GM23338 (cell line): ENCODE results near the gene PHTF2. TPM values are rescaled to one million over a fixed set of nuclear protein-coding genes. Genes with fewer than 3 reads are reported as not detected.

ENCODE experiments used
- ATAC-seq: fragments of 200-7000 bp; cut with Tn5 transposase; 3 replicates; pipeline ENCODE4 v1.9.1; 2020
- DNase-seq: peaks from one replicate; pipeline ENCODE4 v3.0.0-alpha.2; 2015; ENCODE audit warnings: low spot score
- H2AFZ ChIP-seq: fragments of 200-600 bp; sonication (generic); 2 replicates; pipeline ENCODE4 v1.8.0; 2016; ENCODE audit warnings: antibody characterized with exemption, mild to moderate bottlenecking, moderate library complexity
- H3F3A ChIP-seq: fragments of 200-600 bp; sonication (generic); replicated peaks from 2 replicates; pipeline ENCODE4 v1.8.0; 2017; ENCODE audit warnings: antibody characterized with exemption, mixed run types, low read depth
- H3K27ac ChIP-seq: fragments of 200-600 bp; sonication (generic); 2 replicates; pipeline ENCODE4 v1.6.1; 2016; ENCODE audit warnings: low read depth
- H3K27me3 ChIP-seq: fragments of 200-600 bp; sonication (generic); 2 replicates; pipeline ENCODE4 v1.8.0; 2016; ENCODE audit warnings: mild to moderate bottlenecking, mixed run types, moderate library complexity; ENCODE audit not compliant: insufficient read depth
- H3K36me3 ChIP-seq: fragments of 200-600 bp; sonication (generic); 2 replicates; pipeline ENCODE4 v1.8.0; 2016; ENCODE audit warnings: mild to moderate bottlenecking; ENCODE audit not compliant: insufficient read depth
- H3K4me1 ChIP-seq: fragments of 200-600 bp; sonication (generic); 2 replicates; pipeline ENCODE4 v1.8.0; 2016; ENCODE audit warnings: mild to moderate bottlenecking, moderate library complexity; ENCODE audit not compliant: insufficient read depth
- H3K4me2 ChIP-seq: fragments of 200-600 bp; sonication (generic); 2 replicates; pipeline ENCODE4 v1.7.1; 2017; ENCODE audit warnings: mixed run types
- H3K4me3 ChIP-seq: fragments of 200-600 bp; sonication (generic); 2 replicates; pipeline ENCODE4 v1.6.1; 2016; ENCODE audit warnings: mixed run types
- H3K79me2 ChIP-seq: fragments of 200-600 bp; sonication (generic); replicated peaks from 2 replicates; pipeline ENCODE4 v1.8.0; 2017; ENCODE audit warnings: mild to moderate bottlenecking; ENCODE audit not compliant: insufficient read depth
- H3K9me2 ChIP-seq: fragments of 200-600 bp; sonication (generic); 2 replicates; pipeline ENCODE4 v1.8.0; 2017; ENCODE audit not compliant: insufficient read depth
- H4K20me1 ChIP-seq: fragments of 200-600 bp; sonication (generic); replicated peaks from 2 replicates; pipeline ENCODE4 v1.8.0; 2017; ENCODE audit warnings: mild to moderate bottlenecking; ENCODE audit not compliant: insufficient read depth
- H3K27ac Mint-ChIP-seq: 2 replicates; pipeline ENCODE4 v1.8.0; 2020; ENCODE audit warnings: inconsistent platforms, mild to moderate bottlenecking, moderate library complexity, mixed read lengths
- H3K27me3 Mint-ChIP-seq: 3 replicates; pipeline ENCODE4 v1.8.0; 2022; ENCODE audit warnings: low read depth, mild to moderate bottlenecking, moderate library complexity, mixed read lengths, inconsistent platforms; ENCODE audit not compliant: insufficient read depth, poor library complexity
- H3K36me3 Mint-ChIP-seq: 3 replicates; pipeline ENCODE4 v1.8.0; 2021; ENCODE audit warnings: low read depth, mild to moderate bottlenecking, inconsistent platforms, moderate library complexity, mixed read lengths
- H3K4me1 Mint-ChIP-seq: 3 replicates; pipeline ENCODE4 v1.8.0; 2020; ENCODE audit warnings: mild to moderate bottlenecking, inconsistent platforms, mixed read lengths
- H3K4me3 Mint-ChIP-seq: 3 replicates; pipeline ENCODE4 v1.8.0; 2021; ENCODE audit warnings: moderate library complexity, mild to moderate bottlenecking, inconsistent platforms, mixed read lengths
- H3K9me3 Mint-ChIP-seq: 3 replicates; pipeline ENCODE4 v1.8.0; 2020; ENCODE audit warnings: moderate library complexity, mild to moderate bottlenecking, inconsistent platforms, mixed read lengths
- CREB1 ChIP-seq: fragments of 250-450 bp; sonication (Bioruptor Pico); IDR thresholded peaks from 2 replicates; pipeline ENCODE4 v1.5.0; 2020; ENCODE audit warnings: low read depth, mild to moderate bottlenecking, moderate library complexity
- EZH2 ChIP-seq: fragments of 200-600 bp; sonication (generic); IDR thresholded peaks from one replicate; pipeline ENCODE4 v1.8.0; 2017; ENCODE audit warnings: antibody characterized with exemption, mild to moderate bottlenecking, low read depth; ENCODE audit not compliant: unreplicated experiment
- EZH2phosphoT487 ChIP-seq: fragments of 200-600 bp; sonication (generic); IDR thresholded peaks from one replicate; pipeline ENCODE4 v1.8.1; 2018; ENCODE audit warnings: antibody characterized with exemption; ENCODE audit not compliant: unreplicated experiment
- JUNB ChIP-seq: IDR thresholded peaks from one replicate; pipeline ENCODE4 v1.6.1; 2016; ENCODE audit warnings: antibody characterized with exemption; ENCODE audit not compliant: unreplicated experiment
- NANOG ChIP-seq: IDR thresholded peaks from 2 replicates; pipeline ENCODE4 v1.6.1; 2016; ENCODE audit warnings: antibody characterized with exemption, borderline replicate concordance
- POLR2AphosphoS5 ChIP-seq: IDR thresholded peaks from 2 replicates; pipeline ENCODE4 v1.6.1; 2016; ENCODE audit warnings: antibody characterized with exemption, low read depth
- STAT1 ChIP-seq: IDR thresholded peaks from one replicate; pipeline ENCODE4 v1.6.1; 2016; ENCODE audit warnings: antibody characterized with exemption; ENCODE audit not compliant: unreplicated experiment
- ZNF114 ChIP-seq: fragments of 250-450 bp; sonication (Bioruptor Pico); IDR thresholded peaks from 2 replicates; pipeline ENCODE4 v1.5.0; 2020; ENCODE audit warnings: mild to moderate bottlenecking, moderate library complexity
- ZNF331 ChIP-seq: fragments of 250-450 bp; sonication (Bioruptor Pico); IDR thresholded peaks from 2 replicates; pipeline ENCODE4 v1.5.0; 2020; ENCODE audit warnings: low read depth, mild to moderate bottlenecking, moderate library complexity
- polyA plus RNA-seq: library from polyadenylated mRNA; unstranded; fragments of >200 nt; fragmentation: Nextera tagmentation; extraction: Ambion mirVana; gene quantifications from 2 replicates; pipeline ENCODE4 v1.2.1, GENCODE V29; 2016
- total RNA-seq: library from RNA; depleted of rRNA; stranded (reverse); fragments of >200 nt; shearing (Covaris generic); gene quantifications from 2 replicates; pipeline ENCODE4 v1.2.3, GENCODE V29; 2014
- TF ChIP-seq, protein P1 (sequence below), 2 experiments: fragments of 200-600 bp in 1 of 2; sonication (generic) in 1 of 2; conservative IDR thresholded peaks; 2 replicates each; pipeline versions ENCODE4 v1.5.1 to v1.6.1; 2016 to 2017; ENCODE audit warnings: antibody characterized with exemption in 2 of 2, low read depth in 2 of 2, mild to moderate bottlenecking in 2 of 2, moderate library complexity in 1 of 2
- TF ChIP-seq, protein P2 (sequence below): IDR thresholded peaks from 2 replicates; pipeline ENCODE4 v1.6.1; 2016; ENCODE audit warnings: antibody characterized with exemption
- TF ChIP-seq, protein P3 (sequence below): fragments of 250-450 bp; sonication (Bioruptor Pico); IDR thresholded peaks from 2 replicates; pipeline ENCODE4 v1.5.0; 2020; ENCODE audit warnings: mild to moderate bottlenecking, moderate library complexity

The PHTF2 gene
- total and polyA plus RNA-seq, 2 experiments from 2014 or later = 14.6 to 24.1 TPM

DNA sequence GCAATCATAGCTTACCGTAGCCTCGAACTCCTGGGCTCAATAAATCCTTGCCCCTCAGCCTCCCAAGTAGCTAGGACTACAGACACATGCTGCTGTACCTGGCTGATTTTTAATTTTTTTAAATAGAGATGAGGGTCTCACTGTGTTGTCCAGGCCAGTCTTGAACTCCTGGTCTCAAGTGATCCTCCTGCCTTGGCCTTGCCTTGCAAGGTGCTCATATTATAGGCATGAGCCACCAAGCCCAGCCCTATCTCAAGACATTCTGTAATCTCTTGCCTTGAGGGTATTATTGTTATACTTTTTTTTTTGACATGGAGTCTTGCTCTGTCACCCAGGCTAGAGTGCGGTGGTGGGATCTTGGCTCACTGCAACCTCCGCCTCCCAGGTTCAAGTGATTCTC, 86.6 kb downstream of the PHTF2 start (continued):
- TF ChIP-seq ZNF331 (CRISPR knock-in tag) (no peak), STAT1 (no peak), JUNB (no peak), CREB1 (CRISPR knock-in tag) (no peak), EZH2phosphoT487 (no peak), NANOG (no peak)
- TF ChIP-seq, protein P1, sequence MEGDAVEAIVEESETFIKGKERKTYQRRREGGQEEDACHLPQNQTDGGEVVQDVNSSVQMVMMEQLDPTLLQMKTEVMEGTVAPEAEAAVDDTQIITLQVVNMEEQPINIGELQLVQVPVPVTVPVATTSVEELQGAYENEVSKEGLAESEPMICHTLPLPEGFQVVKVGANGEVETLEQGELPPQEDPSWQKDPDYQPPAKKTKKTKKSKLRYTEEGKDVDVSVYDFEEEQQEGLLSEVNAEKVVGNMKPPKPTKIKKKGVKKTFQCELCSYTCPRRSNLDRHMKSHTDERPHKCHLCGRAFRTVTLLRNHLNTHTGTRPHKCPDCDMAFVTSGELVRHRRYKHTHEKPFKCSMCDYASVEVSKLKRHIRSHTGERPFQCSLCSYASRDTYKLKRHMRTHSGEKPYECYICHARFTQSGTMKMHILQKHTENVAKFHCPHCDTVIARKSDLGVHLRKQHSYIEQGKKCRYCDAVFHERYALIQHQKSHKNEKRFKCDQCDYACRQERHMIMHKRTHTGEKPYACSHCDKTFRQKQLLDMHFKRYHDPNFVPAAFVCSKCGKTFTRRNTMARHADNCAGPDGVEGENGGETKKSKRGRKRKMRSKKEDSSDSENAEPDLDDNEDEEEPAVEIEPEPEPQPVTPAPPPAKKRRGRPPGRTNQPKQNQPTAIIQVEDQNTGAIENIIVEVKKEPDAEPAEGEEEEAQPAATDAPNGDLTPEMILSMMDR (conservative IDR thresholded peaks at IDR 0.05; ENCODE audit: low read depth in 2 of 2) = no peak
- TF ChIP-seq, protein P2, sequence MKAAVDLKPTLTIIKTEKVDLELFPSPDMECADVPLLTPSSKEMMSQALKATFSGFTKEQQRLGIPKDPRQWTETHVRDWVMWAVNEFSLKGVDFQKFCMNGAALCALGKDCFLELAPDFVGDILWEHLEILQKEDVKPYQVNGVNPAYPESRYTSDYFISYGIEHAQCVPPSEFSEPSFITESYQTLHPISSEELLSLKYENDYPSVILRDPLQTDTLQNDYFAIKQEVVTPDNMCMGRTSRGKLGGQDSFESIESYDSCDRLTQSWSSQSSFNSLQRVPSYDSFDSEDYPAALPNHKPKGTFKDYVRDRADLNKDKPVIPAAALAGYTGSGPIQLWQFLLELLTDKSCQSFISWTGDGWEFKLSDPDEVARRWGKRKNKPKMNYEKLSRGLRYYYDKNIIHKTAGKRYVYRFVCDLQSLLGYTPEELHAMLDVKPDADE = no peak

DNA sequence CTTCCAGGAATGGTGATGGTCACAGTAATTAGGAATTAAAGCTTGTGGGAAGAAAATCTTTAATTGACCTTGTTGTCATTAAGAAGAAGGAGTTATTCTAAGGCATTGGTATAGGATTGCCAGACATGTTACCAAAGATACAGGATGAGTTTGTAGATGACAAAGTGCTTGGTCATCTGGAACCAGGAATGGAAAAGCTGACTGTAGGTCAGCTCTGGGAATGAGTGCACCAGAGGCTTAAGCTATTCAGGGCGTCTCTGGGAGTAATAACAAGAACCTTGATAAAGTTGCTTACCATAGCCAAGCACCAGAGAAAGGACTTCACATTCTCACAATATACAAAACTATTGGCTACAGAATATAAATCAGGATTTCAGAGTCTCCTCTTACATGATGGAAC, 89.0 kb downstream of the PHTF2 start:
- no peaks in the 10 kb centered on the region for H3K9me3 Mint-ChIP-seq
- no peaks in the 10 kb centered on the region for H3K27me3 Mint-ChIP-seq
- H3K79me2 ChIP-seq = no peaks in the 10 kb centered on the region
- H3K4me3 ChIP-seq = no peak overlapping the region
- no peak overlapping the region for H3K27ac ChIP-seq
- H3K4me1 ChIP-seq = no peaks in the 10 kb centered on the region
- no peaks in the 10 kb centered on the region for H3F3A ChIP-seq
- H3K4me1 Mint-ChIP-seq = 0 out of 3 replicates have a peak, but pooled peaks cover 2% of the 10 kb centered on the region
- no peak overlapping the region for H3K4me3 Mint-ChIP-seq
- H3K9me2 ChIP-seq = no peaks in the 10 kb centered on the region
- H4K20me1 ChIP-seq = no peaks in the 10 kb centered on the region
- ATAC-seq (no peak), DNase-seq (no peak)
- H2AFZ ChIP-seq = no peak overlapping the region
- no peaks in the 10 kb centered on the region for H3K27me3 ChIP-seq
- no peaks in the 10 kb centered on the region for H3K36me3 Mint-ChIP-seq
- H3K36me3 ChIP-seq = no peaks in the 10 kb centered on the region
- H3K27ac Mint-ChIP-seq = no peak overlapping the region
- no peak overlapping the region for H3K4me2 ChIP-seq
- TF ChIP-seq NANOG (no peak), ZNF114 (CRISPR knock-in tag) (no peak), JUNB (no peak), EZH2 (no peak), STAT1 (no peak), CREB1 (CRISPR knock-in tag) (no peak), EZH2phosphoT487 (no peak), ZNF331 (CRISPR knock-in tag) (no peak), POLR2AphosphoS5 (no peak)
- TF ChIP-seq, protein P1 (conservative IDR thresholded peaks at IDR 0.05; ENCODE audit: low read depth in 2 of 2) = no peak
- TF ChIP-seq, protein P3, sequence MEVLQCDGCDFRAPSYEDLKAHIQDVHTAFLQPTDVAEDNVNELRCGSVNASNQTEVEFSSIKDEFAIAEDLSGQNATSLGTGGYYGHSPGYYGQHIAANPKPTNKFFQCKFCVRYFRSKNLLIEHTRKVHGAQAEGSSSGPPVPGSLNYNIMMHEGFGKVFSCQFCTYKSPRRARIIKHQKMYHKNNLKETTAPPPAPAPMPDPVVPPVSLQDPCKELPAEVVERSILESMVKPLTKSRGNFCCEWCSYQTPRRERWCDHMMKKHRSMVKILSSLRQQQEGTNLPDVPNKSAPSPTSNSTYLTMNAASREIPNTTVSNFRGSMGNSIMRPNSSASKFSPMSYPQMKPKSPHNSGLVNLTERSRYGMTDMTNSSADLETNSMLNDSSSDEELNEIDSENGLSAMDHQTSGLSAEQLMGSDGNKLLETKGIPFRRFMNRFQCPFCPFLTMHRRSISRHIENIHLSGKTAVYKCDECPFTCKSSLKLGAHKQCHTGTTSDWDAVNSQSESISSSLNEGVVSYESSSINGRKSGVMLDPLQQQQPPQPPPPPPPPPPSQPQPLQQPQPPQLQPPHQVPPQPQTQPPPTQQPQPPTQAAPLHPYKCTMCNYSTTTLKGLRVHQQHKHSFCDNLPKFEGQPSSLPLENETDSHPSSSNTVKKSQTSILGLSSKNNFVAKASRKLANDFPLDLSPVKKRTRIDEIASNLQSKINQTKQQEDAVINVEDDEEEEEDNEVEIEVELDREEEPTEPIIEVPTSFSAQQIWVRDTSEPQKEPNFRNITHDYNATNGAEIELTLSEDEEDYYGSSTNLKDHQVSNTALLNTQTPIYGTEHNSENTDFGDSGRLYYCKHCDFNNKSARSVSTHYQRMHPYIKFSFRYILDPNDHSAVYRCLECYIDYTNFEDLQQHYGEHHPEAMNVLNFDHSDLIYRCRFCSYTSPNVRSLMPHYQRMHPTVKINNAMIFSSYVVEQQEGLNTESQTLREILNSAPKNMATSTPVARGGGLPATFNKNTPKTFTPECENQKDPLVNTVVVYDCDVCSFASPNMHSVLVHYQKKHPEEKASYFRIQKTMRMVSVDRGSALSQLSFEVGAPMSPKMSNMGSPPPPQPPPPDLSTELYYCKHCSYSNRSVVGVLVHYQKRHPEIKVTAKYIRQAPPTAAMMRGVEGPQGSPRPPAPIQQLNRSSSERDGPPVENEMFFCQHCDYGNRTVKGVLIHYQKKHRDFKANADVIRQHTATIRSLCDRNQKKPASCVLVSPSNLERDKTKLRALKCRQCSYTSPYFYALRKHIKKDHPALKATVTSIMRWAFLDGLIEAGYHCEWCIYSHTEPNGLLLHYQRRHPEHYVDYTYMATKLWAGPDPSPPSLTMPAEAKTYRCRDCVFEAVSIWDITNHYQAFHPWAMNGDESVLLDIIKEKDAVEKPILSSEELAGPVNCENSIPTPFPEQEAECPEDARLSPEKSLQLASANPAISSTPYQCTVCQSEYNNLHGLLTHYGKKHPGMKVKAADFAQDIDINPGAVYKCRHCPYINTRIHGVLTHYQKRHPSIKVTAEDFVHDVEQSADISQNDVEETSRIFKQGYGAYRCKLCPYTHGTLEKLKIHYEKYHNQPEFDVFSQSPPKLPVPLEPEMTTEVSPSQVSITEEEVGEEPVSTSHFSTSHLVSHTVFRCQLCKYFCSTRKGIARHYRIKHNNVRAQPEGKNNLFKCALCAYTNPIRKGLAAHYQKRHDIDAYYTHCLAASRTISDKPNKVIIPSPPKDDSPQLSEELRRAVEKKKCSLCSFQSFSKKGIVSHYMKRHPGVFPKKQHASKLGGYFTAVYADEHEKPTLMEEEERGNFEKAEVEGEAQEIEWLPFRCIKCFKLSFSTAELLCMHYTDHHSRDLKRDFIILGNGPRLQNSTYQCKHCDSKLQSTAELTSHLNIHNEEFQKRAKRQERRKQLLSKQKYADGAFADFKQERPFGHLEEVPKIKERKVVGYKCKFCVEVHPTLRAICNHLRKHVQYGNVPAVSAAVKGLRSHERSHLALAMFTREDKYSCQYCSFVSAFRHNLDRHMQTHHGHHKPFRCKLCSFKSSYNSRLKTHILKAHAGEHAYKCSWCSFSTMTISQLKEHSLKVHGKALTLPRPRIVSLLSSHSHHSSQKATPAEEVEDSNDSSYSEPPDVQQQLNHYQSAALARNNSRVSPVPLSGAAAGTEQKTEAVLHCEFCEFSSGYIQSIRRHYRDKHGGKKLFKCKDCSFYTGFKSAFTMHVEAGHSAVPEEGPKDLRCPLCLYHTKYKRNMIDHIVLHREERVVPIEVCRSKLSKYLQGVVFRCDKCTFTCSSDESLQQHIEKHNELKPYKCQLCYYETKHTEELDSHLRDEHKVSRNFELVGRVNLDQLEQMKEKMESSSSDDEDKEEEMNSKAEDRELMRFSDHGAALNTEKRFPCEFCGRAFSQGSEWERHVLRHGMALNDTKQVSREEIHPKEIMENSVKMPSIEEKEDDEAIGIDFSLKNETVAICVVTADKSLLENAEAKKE (CRISPR knock-in tag) = no peak
